IPS-15b (cell line): ENCODE results near the gene TENT5D.
"Not testable (repeated sequence)": the region's sequence is repeated elsewhere in the genome, so short reads cannot be mapped to it uniquely, and the experiment has no call there.

ENCODE experiments used
- H3K27me3 ChIP-seq: one replicate; pipeline ENCODE4 v1.6.1; 2013; ENCODE audit warnings: low read length; ENCODE audit not compliant: control insufficient read depth, insufficient read depth
- H3K36me3 ChIP-seq: one replicate; pipeline ENCODE4 v1.6.1; 2013; ENCODE audit warnings: low read length; ENCODE audit not compliant: control insufficient read depth, insufficient read depth
- H3K4me1 ChIP-seq: one replicate; pipeline ENCODE4 v1.6.1; 2013; ENCODE audit warnings: mild to moderate bottlenecking, low read length; ENCODE audit not compliant: control insufficient read depth, insufficient read depth
- H3K4me3 ChIP-seq: one replicate; pipeline ENCODE4 v1.5.1; 2013; ENCODE audit warnings: low read depth, low read length
- H3K9ac ChIP-seq: one replicate; pipeline ENCODE4 v1.6.1; 2013; ENCODE audit warnings: low read depth, mild to moderate bottlenecking, low read length
- H3K9me3 ChIP-seq: one replicate; pipeline ENCODE4 v1.6.1; 2013; ENCODE audit warnings: mild to moderate bottlenecking, low read length; ENCODE audit not compliant: control insufficient read depth, insufficient read depth

The TENT5D gene

DNA sequence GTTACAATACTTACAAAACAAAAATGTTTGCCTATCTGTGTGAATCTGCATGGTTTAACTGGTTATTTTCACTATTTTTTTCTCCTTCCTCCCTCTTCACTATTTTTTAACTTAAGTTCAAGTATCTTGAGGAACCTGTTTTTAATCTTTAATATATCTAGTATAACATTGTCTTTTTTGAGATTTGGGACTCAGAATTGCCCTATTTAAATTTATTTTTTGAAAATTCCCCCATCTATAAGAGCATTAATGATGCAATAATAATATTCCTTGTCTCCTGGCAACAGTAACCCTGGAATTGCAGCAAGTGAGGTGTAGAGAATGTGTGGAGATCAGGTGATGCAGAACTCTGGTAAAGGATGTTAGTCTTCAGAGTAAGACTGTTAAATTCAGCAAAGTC lies at the start of gene TENT5D:
Gene TENT5D, plus strand, starts transcription at position 301 of the 400 bp plus-strand sequence. CDS start 22,093 bp downstream, outside the sequence.
- Histone ChIP-seq H3K4me3 (no peak within 1 kb of the TSS), H3K27me3 (no peaks in the 10 kb centered on the region), H3K9me3 (peaks cover 3% of the 10 kb centered on the region), H3K36me3 (no peaks in the 10 kb centered on the region), H3K9ac (no peak within 1 kb of the TSS), H3K4me1 (no peaks in the 10 kb centered on the region)

DNA sequence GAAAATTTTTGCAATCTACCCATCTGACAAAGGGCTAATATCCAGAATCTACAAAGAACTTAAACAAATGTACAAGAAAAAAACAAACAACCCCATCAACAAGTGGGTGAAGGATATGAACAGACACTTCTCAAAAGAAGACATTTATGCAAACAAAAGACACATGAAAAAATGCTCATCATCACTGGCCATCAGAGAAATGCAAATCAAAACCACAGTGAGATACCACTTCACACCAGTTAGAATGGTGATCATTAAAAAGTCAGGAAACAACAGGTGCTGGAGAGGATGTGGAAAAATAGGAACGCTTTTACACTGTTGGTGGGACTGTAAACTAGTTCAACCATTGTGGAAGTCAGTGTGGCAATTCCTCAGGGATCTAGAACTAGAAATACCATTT lies 34.6 kb upstream of the TENT5D start:
- not testable (repeated sequence) for H3K9ac ChIP-seq, H3K27me3 ChIP-seq

DNA sequence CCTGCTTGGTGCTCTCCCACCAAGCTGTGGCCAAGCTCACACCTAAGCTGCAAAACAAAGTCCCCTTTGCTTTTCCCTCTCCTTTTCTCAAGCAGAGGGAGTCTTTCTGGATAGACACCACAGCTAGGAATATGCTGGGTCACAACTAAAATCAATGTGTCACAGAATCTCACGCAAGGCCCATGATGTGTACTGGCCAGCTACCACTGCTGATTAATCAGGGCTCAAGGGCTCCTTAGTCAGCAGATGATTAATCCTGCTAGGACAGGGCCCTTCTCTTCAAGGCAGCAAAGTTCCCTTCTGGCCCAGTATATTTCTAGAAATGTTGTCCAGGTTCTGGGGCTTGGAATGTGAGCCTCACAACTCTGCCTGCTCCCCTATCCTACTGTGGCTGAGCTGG lies 32.0 kb upstream of the TENT5D start:
- Histone ChIP-seq H3K27me3 (no peaks in the 10 kb centered on the region), H3K36me3 (no peaks in the 10 kb centered on the region), H3K9ac (no peak overlapping the region), H3K4me3 (no peak overlapping the region), H3K9me3 (no peaks in the 10 kb centered on the region), H3K4me1 (no peaks in the 10 kb centered on the region)

More for the DNA sequence above, 34.6 kb upstream of the TENT5D start:
- not testable (repeated sequence) for H3K4me1 ChIP-seq, H3K36me3 ChIP-seq, H3K9me3 ChIP-seq, H3K4me3 ChIP-seq

DNA sequence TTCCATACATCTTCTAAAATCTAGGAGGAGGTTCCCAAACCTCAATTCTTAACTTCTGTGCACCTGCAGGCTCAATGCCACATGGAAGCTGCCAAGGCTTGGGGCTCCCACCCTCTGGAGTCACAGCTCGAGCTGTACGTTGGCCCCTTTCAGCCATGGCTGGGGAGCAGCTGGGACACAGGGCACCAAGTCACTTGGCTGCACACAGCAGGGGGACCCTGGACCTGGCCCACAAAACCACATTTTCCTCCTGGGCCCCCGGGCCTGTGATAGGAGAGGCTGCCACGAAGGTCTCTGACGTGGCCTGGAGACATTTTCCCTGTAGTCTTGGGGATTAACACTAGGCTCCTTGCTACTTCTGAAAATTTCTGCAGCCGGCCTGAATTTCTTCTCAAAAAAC lies 8.2 kb upstream of the TENT5D start:
- no peaks in the 10 kb centered on the region for H3K36me3 ChIP-seq
- H3K9me3 ChIP-seq, result no peaks in the 10 kb centered on the region
- H3K27me3 ChIP-seq, result no peaks in the 10 kb centered on the region
- no peak overlapping the region for H3K4me3 ChIP-seq
- no peak overlapping the region for H3K9ac ChIP-seq
- no peaks in the 10 kb centered on the region for H3K4me1 ChIP-seq

DNA sequence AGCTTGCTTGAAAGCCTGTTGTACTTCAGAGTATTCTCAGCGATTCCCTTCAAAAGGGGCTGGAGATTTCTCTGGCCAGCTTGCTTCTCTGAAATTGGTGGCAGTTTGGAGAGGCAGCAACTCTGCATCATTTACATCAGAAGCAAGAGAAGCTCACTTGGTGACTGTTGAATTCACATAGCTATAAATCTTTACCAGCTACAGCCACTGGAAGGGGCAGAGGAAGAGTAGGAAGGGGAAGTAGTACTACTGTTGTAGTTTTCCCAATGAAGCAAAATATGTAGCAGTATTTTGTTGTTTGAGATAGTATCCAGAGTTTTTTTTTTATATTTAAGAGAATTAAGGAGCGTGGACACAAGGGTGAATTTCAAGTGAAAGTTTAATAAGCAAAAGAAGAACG lies 2.8 kb downstream of the TENT5D start:
- no peak overlapping the region for H3K9ac ChIP-seq

DNA sequence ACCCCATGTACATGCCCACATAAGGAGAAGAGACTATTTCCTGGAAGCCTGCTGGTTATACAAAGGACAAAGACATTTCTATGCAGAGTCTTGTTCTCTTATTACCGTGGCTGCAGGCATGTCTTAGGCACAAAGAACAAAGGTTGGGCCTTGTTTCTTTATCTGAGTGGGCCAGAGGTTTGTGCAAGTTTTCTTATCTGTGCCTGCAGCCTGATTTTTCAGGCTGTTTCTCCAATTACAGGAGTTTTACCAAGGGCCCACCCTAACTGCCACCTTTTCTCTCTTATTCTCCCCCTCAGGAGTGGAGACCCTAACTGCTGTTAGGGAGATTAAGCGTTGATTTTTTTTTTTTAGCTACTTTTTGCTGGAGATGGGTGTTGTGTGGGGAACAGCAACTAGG lies 3.5 kb downstream of the TENT5D start:
- Histone ChIP-seq H3K4me1 (no peaks in the 10 kb centered on the region), H3K9me3 (no peaks in the 10 kb centered on the region), H3K4me3 (no peak overlapping the region), H3K27me3 (no peaks in the 10 kb centered on the region), H3K36me3 (no peaks in the 10 kb centered on the region), H3K9ac (no peak overlapping the region)

More for the DNA sequence above, 2.8 kb downstream of the TENT5D start:
- H3K9me3 ChIP-seq, result no peaks in the 10 kb centered on the region
- no peaks in the 10 kb centered on the region for H3K36me3 ChIP-seq
- H3K4me1 ChIP-seq, result no peaks in the 10 kb centered on the region
- H3K27me3 ChIP-seq, result no peaks in the 10 kb centered on the region
- no peak overlapping the region for H3K4me3 ChIP-seq

DNA sequence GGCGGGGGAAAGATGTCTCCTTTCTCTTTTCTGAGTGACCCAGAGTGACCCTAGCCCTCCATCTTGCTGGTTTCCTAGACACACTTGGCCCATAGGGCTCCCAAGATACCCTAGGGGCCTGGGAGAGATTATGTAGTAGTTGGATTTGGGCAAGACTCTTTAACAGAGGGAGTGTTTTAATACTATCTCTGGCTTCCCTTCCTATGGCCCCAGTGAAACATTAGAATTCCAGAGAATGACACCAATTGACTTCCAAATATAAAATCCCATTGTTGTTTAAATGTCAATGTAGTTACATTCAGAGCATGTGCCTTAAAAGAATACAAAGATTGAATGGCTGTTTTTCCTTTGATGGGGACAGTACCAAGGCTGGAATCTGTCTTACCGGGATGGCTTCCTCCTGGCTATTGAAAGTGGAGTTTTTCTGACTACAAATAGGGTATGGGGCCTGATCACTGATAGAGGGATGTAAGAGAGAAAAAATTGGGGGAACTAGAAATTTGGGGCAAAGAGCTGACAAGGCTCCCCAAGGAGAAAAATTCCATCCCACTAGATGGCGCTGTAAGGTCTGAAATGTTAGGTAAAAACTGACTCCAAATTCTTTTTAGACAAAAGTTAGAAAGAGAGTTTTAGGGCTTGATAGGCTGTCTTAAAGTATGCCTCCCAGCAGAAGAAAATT lies 10.7 kb downstream of the TENT5D start:
- H3K4me3 ChIP-seq, result no peak overlapping the region
- H3K36me3 ChIP-seq, result no peaks in the 10 kb centered on the region
- H3K9ac ChIP-seq, result no peak overlapping the region
- H3K9me3 ChIP-seq, result peaks cover 5% of the 10 kb centered on the region
- H3K4me1 ChIP-seq, result no peaks in the 10 kb centered on the region
- no peaks in the 10 kb centered on the region for H3K27me3 ChIP-seq

DNA sequence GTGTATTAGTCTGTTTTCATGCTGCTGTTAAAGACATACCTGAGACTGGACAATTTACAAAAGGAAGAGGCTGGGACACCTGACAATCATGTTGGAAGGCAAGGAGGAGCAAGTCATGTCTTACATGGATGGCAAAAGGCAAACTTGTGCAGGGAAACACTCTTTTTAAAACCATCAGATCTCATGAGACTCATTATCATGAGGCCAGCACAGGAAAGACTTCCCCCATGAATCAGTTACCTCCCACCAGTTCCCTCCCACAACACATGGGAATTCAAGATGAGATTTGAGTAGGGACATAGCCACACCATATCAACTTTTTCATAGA lies 11.2 kb downstream of the TENT5D start:
- Histone ChIP-seq H3K4me3 (no peak overlapping the region), H3K4me1 (no peaks in the 10 kb centered on the region), H3K36me3 (no peaks in the 10 kb centered on the region), H3K9me3 (peaks cover 5% of the 10 kb centered on the region), H3K9ac (no peak overlapping the region), H3K27me3 (no peaks in the 10 kb centered on the region)

DNA sequence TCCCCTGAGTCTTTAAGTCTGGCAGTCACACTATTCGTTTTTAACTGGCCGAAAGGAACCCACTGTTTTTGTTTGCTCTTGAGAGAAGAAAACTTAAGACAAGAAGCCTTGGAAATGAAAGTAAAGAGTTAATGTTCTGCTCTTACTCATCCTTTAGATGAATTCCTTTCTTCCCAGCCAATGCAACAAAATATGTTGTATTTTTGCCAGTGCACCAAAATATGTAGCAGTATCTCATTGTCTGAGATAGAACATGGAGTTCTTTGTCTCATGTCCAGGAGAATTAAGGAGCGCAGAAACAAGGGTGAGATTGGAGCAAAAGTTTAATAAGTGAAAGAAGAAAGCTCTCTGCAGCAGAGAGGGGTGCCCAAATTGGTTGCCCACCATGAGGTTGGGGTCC lies 12.2 kb downstream of the TENT5D start:
- Histone ChIP-seq H3K36me3 (no peaks in the 10 kb centered on the region), H3K4me3 (no peak overlapping the region)

DNA sequence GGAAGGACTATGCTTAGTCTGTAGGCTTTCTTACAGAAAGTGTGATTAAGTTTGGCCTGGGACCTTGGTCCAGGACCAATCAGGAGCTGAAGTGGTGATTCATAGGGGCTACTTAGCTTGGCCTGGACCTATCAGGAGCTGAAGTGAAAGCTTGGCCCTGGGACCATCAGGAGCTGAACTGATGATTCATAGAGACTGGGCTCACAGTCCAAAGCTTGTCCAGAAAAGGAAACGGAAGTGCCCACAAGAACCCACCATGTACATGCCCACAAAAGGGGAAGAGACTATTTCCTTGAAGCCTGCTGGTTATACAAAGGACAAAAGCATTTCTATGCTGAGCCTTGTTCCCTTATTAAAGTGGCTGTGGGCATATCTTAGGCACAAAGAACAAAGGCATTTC lies 12.6 kb downstream of the TENT5D start:
- H3K27me3 ChIP-seq, result no peaks in the 10 kb centered on the region
- H3K4me1 ChIP-seq, result no peaks in the 10 kb centered on the region
- no peak overlapping the region for H3K4me3 ChIP-seq
- H3K36me3 ChIP-seq, result no peaks in the 10 kb centered on the region
- H3K9ac ChIP-seq, result no peak overlapping the region
- peaks cover 5% of the 10 kb centered on the region for H3K9me3 ChIP-seq

More for the DNA sequence above, 12.2 kb downstream of the TENT5D start:
- Histone ChIP-seq H3K27me3 (no peaks in the 10 kb centered on the region), H3K9ac (no peak overlapping the region), H3K4me1 (no peaks in the 10 kb centered on the region), H3K9me3 (peaks cover 5% of the 10 kb centered on the region)

DNA sequence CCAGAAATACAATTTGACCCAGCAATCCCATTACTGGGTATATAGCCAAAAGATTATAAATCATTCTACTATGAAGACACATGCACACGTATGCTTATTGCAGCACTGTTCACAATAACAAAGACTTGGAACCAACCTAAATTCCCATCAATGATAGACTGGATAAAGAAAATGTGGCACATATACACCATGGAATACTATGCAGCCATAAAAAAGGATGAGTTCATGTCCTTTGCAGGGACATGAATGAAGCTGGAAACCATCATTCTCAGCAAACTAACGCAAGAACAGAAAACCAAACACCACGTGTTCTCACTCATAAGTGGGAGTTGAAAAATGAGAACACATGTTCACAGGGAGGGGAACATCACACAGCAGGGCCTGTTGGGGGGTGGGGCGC lies 47.9 kb downstream of the TENT5D start:
- not testable (repeated sequence) for H3K4me3 ChIP-seq, H3K9me3 ChIP-seq, H3K27me3 ChIP-seq, H3K36me3 ChIP-seq, H3K4me1 ChIP-seq, H3K9ac ChIP-seq

DNA sequence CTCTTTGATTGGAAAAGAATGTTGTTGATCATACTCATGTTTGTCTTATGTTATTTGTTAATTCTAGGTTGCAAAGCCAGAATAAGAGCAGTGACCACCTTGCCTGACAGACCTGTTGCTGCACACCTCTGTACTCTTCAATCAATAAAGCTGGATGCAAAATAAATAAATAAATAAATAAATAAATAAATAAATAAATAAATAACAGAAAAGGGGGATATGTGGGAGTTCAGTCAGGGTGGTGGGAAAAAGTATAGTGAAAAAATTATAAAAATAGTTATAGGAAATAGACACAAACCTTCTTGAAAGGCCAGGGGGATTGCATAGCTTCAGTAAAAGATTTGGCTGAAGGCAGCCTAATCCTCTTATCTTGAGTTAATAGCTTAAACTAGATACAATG lies 51.3 kb downstream of the TENT5D start:
- Histone ChIP-seq H3K9ac (no peak overlapping the region), H3K27me3 (no peaks in the 10 kb centered on the region), H3K4me3 (no peak overlapping the region), H3K4me1 (no peaks in the 10 kb centered on the region), H3K36me3 (no peaks in the 10 kb centered on the region), H3K9me3 (peaks cover 5% of the 10 kb centered on the region)
